GM21825 (cell line): ENCODE results near the gene FOXI2.

Experiments
- ATAC-seq: cut with Tn5 transposase; IDR thresholded peaks from one replicate; pipeline ENCODE4 v1.9.1; 2021; ENCODE audit warnings: mild to moderate bottlenecking, moderate library complexity; ENCODE audit not compliant: unreplicated experiment

Gene FOXI2

GRCh38 chr10:127740596-127740995, 3.6 kb downstream of the FOXI2 start:
- no peak for ATAC-seq

GRCh38 chr10:127743205-127743604, 6.2 kb downstream of the FOXI2 start:
- no peak for ATAC-seq

- ATAC-seq, result no peak
Observed at GRCh38 chr10:127744956-127745355, 8.0 kb downstream of the FOXI2 start.

- ATAC-seq, result no peak
Observed at GRCh38 chr10:127745861-127746260, 8.9 kb downstream of the FOXI2 start.

GRCh38 chr10:127755753-127756152, 18.8 kb downstream of the FOXI2 start:
- ATAC-seq, result no peak

GRCh38 chr10:127756264-127756663, 19.3 kb downstream of the FOXI2 start:
- ATAC-seq, result no peak

GRCh38 chr10:127757033-127757432, 20.0 kb downstream of the FOXI2 start:
- ATAC-seq, result no peak

GRCh38 chr10:127759276-127759675, 22.3 kb downstream of the FOXI2 start:
- ATAC-seq, result no peak

GRCh38 chr10:127762925-127763324, 25.9 kb downstream of the FOXI2 start:
- no peak for ATAC-seq

- ATAC-seq, result no peak
Observed at GRCh38 chr10:127774766-127775559, 38.0 kb downstream of the FOXI2 start.

- ATAC-seq, result no peak
Observed at GRCh38 chr10:127776816-127777215, 39.8 kb downstream of the FOXI2 start.

GRCh38 chr10:127781412-127781811, 44.4 kb downstream of the FOXI2 start:
- ATAC-seq, result no peak

- no peak for ATAC-seq
Observed at GRCh38 chr10:127787873-127788272, 50.9 kb downstream of the FOXI2 start.

- no peak for ATAC-seq
Observed at GRCh38 chr10:127790066-127790624, 53.2 kb downstream of the FOXI2 start.
